ENCODE data around the gene TMEM205.

DNA sequence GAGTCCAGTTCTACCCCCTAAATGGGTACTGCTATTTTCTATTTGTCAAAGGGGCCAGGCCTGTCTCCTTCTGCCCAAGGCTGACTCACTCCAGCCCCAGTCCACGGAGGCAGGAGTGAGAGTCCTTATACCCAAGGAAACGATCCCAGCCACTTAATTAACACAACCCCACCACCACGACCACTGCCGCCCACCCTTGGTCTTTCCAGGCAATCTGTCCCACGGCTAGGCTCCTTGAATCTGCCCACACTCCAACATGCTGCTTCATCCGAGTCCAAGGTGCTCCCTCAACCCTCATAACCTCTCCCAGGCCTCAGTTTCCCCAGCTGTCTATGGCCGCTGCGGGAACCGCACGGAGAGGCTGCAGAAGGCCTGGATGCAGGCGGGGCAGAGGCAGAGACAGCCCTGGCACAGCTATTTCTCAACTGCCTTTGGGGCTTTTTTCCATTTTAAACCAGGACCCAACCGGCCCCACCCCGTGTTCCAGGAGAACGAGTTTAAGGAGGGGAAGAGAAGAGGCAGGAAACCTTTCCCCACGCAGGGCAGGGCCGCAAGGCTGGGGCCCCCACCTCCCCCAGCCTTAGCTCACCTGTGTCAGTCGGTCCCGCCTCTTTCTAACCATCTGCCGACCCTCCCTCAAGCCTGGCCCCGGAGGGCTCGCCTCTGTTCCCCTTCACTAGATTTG lies 7.4 kb downstream of the TMEM205 start:
- TF ChIP-seq, protein P1, sequence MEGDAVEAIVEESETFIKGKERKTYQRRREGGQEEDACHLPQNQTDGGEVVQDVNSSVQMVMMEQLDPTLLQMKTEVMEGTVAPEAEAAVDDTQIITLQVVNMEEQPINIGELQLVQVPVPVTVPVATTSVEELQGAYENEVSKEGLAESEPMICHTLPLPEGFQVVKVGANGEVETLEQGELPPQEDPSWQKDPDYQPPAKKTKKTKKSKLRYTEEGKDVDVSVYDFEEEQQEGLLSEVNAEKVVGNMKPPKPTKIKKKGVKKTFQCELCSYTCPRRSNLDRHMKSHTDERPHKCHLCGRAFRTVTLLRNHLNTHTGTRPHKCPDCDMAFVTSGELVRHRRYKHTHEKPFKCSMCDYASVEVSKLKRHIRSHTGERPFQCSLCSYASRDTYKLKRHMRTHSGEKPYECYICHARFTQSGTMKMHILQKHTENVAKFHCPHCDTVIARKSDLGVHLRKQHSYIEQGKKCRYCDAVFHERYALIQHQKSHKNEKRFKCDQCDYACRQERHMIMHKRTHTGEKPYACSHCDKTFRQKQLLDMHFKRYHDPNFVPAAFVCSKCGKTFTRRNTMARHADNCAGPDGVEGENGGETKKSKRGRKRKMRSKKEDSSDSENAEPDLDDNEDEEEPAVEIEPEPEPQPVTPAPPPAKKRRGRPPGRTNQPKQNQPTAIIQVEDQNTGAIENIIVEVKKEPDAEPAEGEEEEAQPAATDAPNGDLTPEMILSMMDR (IDR thresholded peaks at IDR 0.05; ENCODE audit: low read depth, low read length, poor library complexity, severe bottlenecking): no peak
- no peak for TF ChIP-seq EZH2phosphoT487 (IDR thresholded peaks at IDR 0.05; ENCODE audit: borderline replicate concordance, low read length)
